GM12874 (cell line): ENCODE measurements around the gene PTS.

ENCODE experiments used
- TF ChIP-seq, protein P1 (sequence below): IDR thresholded peaks from 2 replicates; pipeline ENCODE4 v1.5.1; 2011; ENCODE audit warnings: low read depth, mild to moderate bottlenecking, control low read depth, low read length, moderate library complexity; ENCODE audit not compliant: insufficient read depth

The PTS gene

DNA sequence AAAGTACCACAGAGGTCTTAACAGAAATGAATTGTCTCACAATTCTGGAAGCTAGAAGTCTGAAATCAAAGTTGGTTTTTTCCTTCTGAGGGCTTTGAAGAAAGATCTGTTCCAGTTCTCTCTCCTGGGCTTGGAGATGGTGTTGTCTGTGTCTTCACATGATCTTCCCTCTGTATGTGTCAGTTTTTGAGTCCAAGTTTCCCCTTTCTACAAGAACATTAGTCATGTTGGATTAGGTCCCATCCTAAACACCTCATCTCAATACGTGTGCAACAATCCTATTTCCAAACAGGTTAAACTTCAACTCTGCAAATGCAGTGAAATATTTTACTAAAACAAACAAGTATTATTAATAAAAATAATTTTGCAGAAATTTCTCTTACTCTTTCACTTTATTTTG, 3.1 kb upstream of the PTS start:
- TF ChIP-seq, protein P1, sequence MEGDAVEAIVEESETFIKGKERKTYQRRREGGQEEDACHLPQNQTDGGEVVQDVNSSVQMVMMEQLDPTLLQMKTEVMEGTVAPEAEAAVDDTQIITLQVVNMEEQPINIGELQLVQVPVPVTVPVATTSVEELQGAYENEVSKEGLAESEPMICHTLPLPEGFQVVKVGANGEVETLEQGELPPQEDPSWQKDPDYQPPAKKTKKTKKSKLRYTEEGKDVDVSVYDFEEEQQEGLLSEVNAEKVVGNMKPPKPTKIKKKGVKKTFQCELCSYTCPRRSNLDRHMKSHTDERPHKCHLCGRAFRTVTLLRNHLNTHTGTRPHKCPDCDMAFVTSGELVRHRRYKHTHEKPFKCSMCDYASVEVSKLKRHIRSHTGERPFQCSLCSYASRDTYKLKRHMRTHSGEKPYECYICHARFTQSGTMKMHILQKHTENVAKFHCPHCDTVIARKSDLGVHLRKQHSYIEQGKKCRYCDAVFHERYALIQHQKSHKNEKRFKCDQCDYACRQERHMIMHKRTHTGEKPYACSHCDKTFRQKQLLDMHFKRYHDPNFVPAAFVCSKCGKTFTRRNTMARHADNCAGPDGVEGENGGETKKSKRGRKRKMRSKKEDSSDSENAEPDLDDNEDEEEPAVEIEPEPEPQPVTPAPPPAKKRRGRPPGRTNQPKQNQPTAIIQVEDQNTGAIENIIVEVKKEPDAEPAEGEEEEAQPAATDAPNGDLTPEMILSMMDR = no peak

DNA sequence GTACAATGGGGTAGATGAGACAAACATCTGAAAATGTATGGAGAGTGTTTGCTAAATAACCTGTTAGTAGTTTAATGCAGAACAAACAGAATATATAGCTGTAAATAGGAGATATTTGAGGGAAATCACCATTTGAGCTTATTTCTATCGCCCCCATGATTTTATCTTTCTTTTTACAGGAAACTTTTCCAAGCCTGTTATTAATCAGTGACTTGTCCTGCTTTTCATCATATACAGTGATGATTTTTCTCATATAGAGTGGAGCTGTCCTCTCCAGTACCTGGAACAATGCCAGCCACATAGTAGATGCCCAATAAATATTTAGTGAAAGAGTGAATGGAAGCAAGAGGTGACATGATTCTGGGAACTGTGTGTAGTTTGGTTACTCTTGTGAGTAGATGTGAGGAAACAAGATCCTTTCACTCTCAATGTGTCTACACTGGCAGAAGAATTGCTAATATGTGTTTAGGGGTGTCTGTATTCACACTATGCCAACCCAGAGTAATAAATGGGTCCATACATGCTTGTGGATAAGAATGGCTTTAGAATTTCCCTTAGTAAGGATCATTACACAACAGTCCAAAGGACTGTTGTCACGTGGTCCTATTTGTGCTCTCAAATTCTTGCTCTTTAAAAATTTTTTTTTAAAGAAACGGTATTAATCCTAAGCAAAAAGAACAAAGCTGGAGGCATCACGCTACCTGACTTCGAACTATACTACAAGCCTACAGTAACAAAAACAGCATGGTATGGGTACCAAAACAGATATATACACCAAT, 2.3 kb upstream of the PTS start:
- TF ChIP-seq, protein P1 = no peak

DNA sequence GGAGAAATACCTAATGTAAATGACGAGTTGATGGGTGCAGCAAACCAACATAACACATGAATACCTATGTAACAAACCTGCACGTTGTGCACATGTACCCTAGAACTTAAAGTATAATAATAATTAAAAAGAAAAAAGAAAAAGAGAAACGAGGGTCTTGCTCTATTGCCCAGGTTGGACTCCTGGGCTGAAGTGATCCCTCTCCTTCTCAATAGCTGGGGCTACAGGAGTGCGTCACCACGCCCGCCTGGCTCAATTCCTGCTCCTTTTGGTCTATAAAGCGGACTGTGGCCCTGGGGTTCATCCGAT, 521 bp upstream of the PTS start:
- TF ChIP-seq, protein P1 = no peak

DNA sequence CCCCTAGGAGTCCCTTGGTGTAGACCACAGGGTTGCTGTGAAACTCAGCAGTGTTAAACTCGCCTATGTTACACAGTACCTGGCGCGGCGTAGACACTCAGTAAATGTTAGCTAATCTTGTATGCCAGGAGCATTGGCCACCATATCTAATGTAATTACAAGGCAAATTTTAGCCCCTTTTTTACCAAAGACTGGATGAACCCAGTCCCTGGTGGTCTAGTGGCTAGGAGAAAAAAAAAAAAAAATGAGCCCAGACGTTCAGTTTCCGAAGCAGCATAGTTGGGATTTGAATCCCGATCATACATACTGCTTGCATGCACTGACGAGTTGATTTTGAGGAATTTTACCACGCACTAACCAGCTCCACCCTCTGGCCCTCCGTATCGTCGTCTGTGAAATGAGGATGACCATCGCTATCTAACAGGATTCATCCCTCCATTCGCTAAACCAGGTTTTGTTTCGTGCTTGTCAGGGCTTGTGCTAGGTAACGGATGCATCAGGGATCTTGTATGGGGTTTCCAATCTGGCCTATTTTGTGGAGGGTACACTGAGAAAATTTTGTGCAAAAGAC, 688 bp downstream of the PTS start:
- TF ChIP-seq, protein P1 = no peak

DNA sequence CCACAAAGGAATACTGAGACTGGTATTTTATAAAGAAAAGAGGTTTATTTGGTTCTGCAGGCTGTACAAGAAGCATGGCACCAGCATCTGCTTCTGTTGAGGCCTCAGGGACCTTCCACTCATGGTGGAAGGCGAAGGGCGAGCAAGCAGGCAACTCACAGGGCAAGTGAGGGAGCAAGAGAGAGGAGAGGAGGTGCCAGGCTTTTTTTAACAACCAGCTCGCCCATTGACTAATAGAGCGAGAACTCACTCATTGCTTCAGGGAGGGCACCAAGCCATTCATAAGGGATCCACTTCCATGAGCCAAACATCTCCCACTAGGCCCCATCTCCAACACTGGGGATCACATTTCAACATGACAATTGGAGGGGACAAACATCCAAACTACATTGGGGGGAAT, 1.2 kb downstream of the PTS start:
- TF ChIP-seq, protein P1 = no peak

DNA sequence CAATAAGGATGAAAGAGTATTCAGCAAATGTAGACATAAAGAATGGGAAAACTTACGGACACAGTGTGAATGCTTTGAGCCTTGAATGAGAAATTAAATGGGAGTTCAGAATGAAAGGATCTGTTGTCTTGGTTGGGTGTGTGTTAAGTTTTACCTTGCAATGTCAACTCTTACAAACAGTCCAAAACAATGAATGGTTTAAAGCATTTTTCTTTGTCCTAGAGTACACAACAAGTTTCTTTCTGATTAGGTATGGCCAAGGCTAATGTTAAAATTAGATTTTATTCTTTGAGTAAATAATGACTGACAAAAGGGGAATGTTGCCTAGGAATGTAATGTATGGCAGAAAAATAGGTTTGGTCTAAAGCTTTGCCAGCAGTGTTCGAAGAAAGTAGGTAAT, 2.5 kb downstream of the PTS start:
- TF ChIP-seq, protein P1 = no peak

DNA sequence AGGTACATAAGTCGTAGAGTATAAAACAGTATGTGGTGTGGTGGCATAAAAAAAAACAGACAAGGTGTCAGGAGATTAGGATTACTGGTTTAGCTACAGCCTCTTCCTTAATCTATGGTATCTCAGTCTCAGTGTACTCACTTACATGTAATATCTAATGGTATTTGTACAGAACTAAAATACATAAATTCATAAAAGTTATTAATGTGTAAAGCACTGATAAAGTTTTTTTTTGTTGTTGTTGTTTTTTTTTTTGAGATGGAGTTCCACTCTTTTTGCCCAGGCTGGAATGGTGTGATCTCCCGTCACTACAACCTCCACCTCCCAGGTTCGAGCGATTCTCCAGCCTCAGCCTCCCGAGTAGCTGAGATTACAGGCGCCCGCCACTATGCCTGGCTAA, 2.9 kb downstream of the PTS start:
- TF ChIP-seq, protein P1 = no peak
